ENCODE measurements around the gene SLC22A25. TPM values are rescaled to one million over a fixed set of nuclear protein-coding genes. Genes with fewer than 3 reads are reported as not detected.

The SLC22A25 gene
- total and polyA plus RNA-seq, 2 of the 13 experiments (the other 11 are each of a cell fraction or from before 2014, with no cell fraction given), result 0.18 to 0.42 TPM

DNA sequence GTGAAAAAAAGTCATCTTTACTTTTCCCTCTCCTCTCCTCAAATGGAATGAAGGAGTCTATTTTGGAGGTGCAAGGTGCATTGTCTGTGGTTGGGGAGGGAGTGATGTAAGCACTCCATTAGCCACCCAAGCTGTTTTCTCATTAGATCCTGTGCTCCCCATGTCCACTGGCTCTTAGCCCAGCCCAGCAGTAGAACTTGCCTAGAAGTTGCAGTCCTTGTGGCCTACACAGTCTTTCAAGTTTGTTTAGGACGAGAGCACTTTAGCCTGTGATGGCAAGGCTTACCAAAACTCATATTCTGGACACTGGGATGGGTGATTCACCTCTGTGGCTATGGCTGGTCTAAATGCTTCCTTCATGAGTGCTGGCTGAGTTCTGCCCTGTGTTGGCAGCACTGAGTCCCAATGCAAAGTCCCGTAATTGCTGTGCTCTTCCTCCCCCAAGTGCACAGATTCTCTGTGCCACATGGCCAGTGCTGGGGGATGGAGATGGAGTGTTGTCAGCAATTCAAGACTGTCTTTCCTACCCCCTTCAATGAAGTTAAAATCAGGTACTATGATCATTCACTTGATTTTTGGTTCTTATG, 15.8 kb downstream of the SLC22A25 start:
- WGBS (ENCODE audit: low lambda C conversion rate), result 100% methylated on average over 1 of the region's 2 CpGs
- TF ChIP-seq, protein P1, sequence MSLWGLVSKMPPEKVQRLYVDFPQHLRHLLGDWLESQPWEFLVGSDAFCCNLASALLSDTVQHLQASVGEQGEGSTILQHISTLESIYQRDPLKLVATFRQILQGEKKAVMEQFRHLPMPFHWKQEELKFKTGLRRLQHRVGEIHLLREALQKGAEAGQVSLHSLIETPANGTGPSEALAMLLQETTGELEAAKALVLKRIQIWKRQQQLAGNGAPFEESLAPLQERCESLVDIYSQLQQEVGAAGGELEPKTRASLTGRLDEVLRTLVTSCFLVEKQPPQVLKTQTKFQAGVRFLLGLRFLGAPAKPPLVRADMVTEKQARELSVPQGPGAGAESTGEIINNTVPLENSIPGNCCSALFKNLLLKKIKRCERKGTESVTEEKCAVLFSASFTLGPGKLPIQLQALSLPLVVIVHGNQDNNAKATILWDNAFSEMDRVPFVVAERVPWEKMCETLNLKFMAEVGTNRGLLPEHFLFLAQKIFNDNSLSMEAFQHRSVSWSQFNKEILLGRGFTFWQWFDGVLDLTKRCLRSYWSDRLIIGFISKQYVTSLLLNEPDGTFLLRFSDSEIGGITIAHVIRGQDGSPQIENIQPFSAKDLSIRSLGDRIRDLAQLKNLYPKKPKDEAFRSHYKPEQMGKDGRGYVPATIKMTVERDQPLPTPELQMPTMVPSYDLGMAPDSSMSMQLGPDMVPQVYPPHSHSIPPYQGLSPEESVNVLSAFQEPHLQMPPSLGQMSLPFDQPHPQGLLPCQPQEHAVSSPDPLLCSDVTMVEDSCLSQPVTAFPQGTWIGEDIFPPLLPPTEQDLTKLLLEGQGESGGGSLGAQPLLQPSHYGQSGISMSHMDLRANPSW (CRISPR knock-in tag; IDR thresholded peaks at IDR 0.05; ENCODE audit: borderline replicate concordance), result no peak
- no peak for TF ChIP-seq KDM3A (CRISPR knock-in tag; IDR thresholded peaks at IDR 0.05; ENCODE audit: low read depth)
- TF ChIP-seq, protein P2, sequence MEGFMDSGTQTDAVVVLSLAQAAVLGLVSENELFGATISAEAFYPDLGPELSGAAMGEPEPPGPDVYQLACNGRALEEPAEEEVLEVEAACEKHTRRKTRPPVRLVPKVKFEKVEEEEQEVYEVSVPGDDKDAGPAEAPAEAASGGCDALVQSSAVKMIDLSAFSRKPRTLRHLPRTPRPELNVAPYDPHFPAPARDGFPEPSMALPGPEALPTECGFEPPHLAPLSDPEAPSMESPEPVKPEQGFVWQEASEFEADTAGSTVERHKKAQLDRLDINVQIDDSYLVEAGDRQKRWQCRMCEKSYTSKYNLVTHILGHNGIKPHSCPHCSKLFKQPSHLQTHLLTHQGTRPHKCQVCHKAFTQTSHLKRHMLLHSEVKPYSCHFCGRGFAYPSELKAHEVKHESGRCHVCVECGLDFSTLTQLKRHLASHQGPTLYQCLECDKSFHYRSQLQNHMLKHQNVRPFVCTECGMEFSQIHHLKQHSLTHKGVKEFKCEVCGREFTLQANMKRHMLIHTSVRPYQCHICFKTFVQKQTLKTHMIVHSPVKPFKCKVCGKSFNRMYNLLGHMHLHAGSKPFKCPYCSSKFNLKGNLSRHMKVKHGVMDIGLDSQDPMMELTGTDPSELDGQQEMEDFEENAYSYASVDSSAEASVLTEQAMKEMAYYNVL (CRISPR knock-in tag; IDR thresholded peaks at IDR 0.05; ENCODE audit: borderline replicate concordance), result no peak
- no peak for TF ChIP-seq SP1 (IDR thresholded peaks at IDR 0.05)
- no peak for TF ChIP-seq SP1 (CRISPR knock-in tag; IDR thresholded peaks at IDR 0.05)
- no peak for TF ChIP-seq ZNF33A (CRISPR knock-in tag; IDR thresholded peaks at IDR 0.05; ENCODE audit: borderline replicate concordance)
- TF ChIP-seq ZNF224 (CRISPR knock-in tag; IDR thresholded peaks at IDR 0.05), result 0 out of 2 replicates have a peak, but pooled peaks have one; percentile 2
- no peak for TF ChIP-seq RBAK (CRISPR knock-in tag; IDR thresholded peaks at IDR 0.05)
- TF ChIP-seq, protein P3, sequence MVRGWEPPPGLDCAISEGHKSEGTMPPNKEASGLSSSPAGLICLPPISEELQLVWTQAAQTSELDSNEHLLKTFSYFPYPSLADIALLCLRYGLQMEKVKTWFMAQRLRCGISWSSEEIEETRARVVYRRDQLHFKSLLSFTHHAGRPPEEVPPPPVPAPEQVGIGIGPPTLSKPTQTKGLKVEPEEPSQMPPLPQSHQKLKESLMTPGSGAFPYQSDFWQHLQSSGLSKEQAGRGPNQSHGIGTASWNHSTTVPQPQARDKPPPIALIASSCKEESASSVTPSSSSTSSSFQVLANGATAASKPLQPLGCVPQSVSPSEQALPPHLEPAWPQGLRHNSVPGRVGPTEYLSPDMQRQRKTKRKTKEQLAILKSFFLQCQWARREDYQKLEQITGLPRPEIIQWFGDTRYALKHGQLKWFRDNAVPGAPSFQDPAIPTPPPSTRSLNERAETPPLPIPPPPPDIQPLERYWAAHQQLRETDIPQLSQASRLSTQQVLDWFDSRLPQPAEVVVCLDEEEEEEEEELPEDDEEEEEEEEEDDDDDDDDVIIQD (CRISPR knock-in tag; IDR thresholded peaks at IDR 0.05; ENCODE audit: low read depth), result 0 out of 2 replicates have a peak, but pooled peaks have one; percentile 33
- TF ChIP-seq SMARCC2 (IDR thresholded peaks at IDR 0.05), result no peak
- no peak for TF ChIP-seq POGZ (CRISPR knock-in tag; IDR thresholded peaks at IDR 0.05)
- TF ChIP-seq TBX3 (IDR thresholded peaks at IDR 0.05; ENCODE audit: borderline replicate concordance), result no peak
- TF ChIP-seq ZNF841 (CRISPR knock-in tag; IDR thresholded peaks at IDR 0.05; ENCODE audit: borderline replicate concordance), result no peak
- TF ChIP-seq ZNF768 (CRISPR knock-in tag; IDR thresholded peaks at IDR 0.05), result peak; percentile 74
- no peak for TF ChIP-seq ZNF20 (CRISPR knock-in tag; IDR thresholded peaks at IDR 0.05)
- TF ChIP-seq, protein P4, sequence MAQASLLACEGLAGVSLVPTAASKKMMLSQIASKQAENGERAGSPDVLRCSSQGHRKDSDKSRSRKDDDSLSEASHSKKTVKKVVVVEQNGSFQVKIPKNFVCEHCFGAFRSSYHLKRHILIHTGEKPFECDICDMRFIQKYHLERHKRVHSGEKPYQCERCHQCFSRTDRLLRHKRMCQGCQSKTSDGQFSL (CRISPR knock-in tag; IDR thresholded peaks at IDR 0.05), result no peak
- no peak for TF ChIP-seq KLF16 (CRISPR knock-in tag; IDR thresholded peaks at IDR 0.05)
- Histone ChIP-seq H3K4me2 (ENCODE audit: low read depth, low read length) (no peak overlapping the region), H3K36me3 (replicated peaks in 1 of 2; ENCODE audit: control insufficient read depth in 1 of 2, insufficient read depth in 2 of 2, low read length in 2 of 2) (no peaks in the 10 kb centered on the region), H2AFZ (ENCODE audit: low read length) (no peak overlapping the region), H3K4me1 (ENCODE audit: insufficient read depth, low read length) (peaks cover 56% of the 10 kb centered on the region), H3K9ac (ENCODE audit: insufficient read depth, low read depth, low read length) (no peak overlapping the region), H3K79me2 (ENCODE audit: insufficient read depth, low read length) (no peaks in the 10 kb centered on the region), H3K27me3 (ENCODE audit: control insufficient read depth in 1 of 2, insufficient read depth in 2 of 2, low read length in 2 of 2) (no peaks in the 10 kb centered on the region), H4K20me1 (ENCODE audit: insufficient read depth, low read length) (no peaks in the 10 kb centered on the region), H3K9me3 (ENCODE audit: low read length) (no peaks in the 10 kb centered on the region), H3K27ac (ENCODE audit: extremely low read length, insufficient read depth, low read length) (peak overlapping the region; percentile 4), H3K4me3 (replicated peaks in 1 of 3; ENCODE audit: insufficient read depth in 1 of 3, low read depth in 2 of 3, low read length in 3 of 3) (no peak overlapping the region)
- no peak for DNase-seq (ENCODE audit: low spot score)
- in situ Hi-C loops (cut with HindIII; ENCODE audit: extremely low pct_ligation_motif_present, low pct_unique_long_range_greater_than_20kb), result no loop called here
- CTCF ChIA-PET (ENCODE audit: low intra/inter-chr PET ratio, low total read pairs), result no interaction called here
- POLR2A ChIA-PET, result interaction anchor here (1.1 to 2.1 kb wide), 5 partner anchors 12 to 386 kb away, joined by 3 to 14 read pairs (median 6); partner anchors contain the start of gene SLC22A9
- peak; percentile 20 for ATAC-seq
- no TSS peak for BruUV-seq (replicated peaks)
- intact Hi-C loops (cut with micrococcal nuclease; ENCODE audit: unreplicated experiment), result no loop called here
- no peak for FAIRE-seq

All from HepG2 (cell line).